H9 (cell line): ENCODE measurements around the gene MRTFB. TPM values are rescaled to one million over a fixed set of nuclear protein-coding genes. Genes with fewer than 3 reads are reported as not detected.

Experiments
- DNase-seq: peaks from one replicate; pipeline ENCODE4 v3.0.0-alpha.2; 2017
- H2AFZ ChIP-seq: one replicate; pipeline ENCODE4 v1.6.1; 2013; ENCODE audit warnings: mild to moderate bottlenecking, low read length, control low read depth, moderate library complexity
- H2AK5ac ChIP-seq: 2 replicates; pipeline ENCODE4 v1.6.1; 2013; ENCODE audit warnings: low read length, control low read depth, mixed read lengths; ENCODE audit not compliant: insufficient read length
- H2BK120ac ChIP-seq: one replicate; pipeline ENCODE4 v1.6.1; 2013; ENCODE audit warnings: low read depth, mild to moderate bottlenecking, low read length, control low read depth, inconsistent platforms; ENCODE audit not compliant: poor library complexity, severe bottlenecking
- H2BK12ac ChIP-seq: 2 replicates; pipeline ENCODE4 v1.6.1; 2013; ENCODE audit warnings: low read length, control low read depth, mixed read lengths, low read depth; ENCODE audit not compliant: insufficient read length
- H2BK15ac ChIP-seq: 2 replicates; pipeline ENCODE4 v1.6.1; 2013; ENCODE audit warnings: low read depth, low read length, control low read depth
- H2BK20ac ChIP-seq: one replicate; pipeline ENCODE4 v1.6.1; 2013; ENCODE audit warnings: low read depth, mild to moderate bottlenecking, low read length, control low read depth, inconsistent platforms; ENCODE audit not compliant: poor library complexity, severe bottlenecking
- H2BK5ac ChIP-seq: 2 replicates; pipeline ENCODE4 v1.6.1; 2013; ENCODE audit warnings: low read length, control low read depth, mixed read lengths; ENCODE audit not compliant: insufficient read length
- H3K14ac ChIP-seq: 2 replicates; pipeline ENCODE4 v1.6.1; 2013; ENCODE audit warnings: low read length, control low read depth; ENCODE audit not compliant: insufficient read depth
- H3K18ac ChIP-seq: 2 replicates; pipeline ENCODE4 v1.6.1; 2013; ENCODE audit warnings: low read depth, mild to moderate bottlenecking, mixed read lengths, low read length, control low read depth; ENCODE audit not compliant: insufficient read length
- H3K23ac ChIP-seq: 2 replicates; pipeline ENCODE4 v1.6.1; 2013; ENCODE audit warnings: low read length, control low read depth, mixed read lengths, low read depth; ENCODE audit not compliant: insufficient read length
- H3K23me2 ChIP-seq: 2 replicates; pipeline ENCODE4 v1.6.1; 2013; ENCODE audit warnings: low read depth, mild to moderate bottlenecking, mixed read lengths, low read length, control low read depth; ENCODE audit not compliant: insufficient read length, poor library complexity, severe bottlenecking
- H3K27ac ChIP-seq: 2 replicates; pipeline ENCODE4 v1.5.1; 2013; ENCODE audit warnings: low read length, control low read depth, mixed read lengths, low read depth; ENCODE audit not compliant: insufficient read length
- H3K27me3 ChIP-seq: 2 replicates; pipeline ENCODE4 v1.6.1; 2013; ENCODE audit warnings: low read length, control low read depth, inconsistent platforms; ENCODE audit not compliant: insufficient read depth
- H3K4ac ChIP-seq: 2 replicates; pipeline ENCODE4 v1.6.1; 2013; ENCODE audit warnings: low read depth, mild to moderate bottlenecking, control low read depth, inconsistent platforms, low read length, moderate library complexity
- H3K4me1 ChIP-seq: 2 replicates; pipeline ENCODE4 v1.6.1; 2013; ENCODE audit warnings: low read length, control low read depth, inconsistent platforms; ENCODE audit not compliant: insufficient read depth
- H3K4me2 ChIP-seq: 2 replicates; pipeline ENCODE4 v1.6.1; 2013; ENCODE audit warnings: low read length, control low read depth, mixed read lengths; ENCODE audit not compliant: insufficient read length, insufficient read depth
- H3K56ac ChIP-seq: 2 replicates; pipeline ENCODE4 v1.6.1; 2013; ENCODE audit warnings: low read depth, mild to moderate bottlenecking, mixed read lengths, low read length, control low read depth; ENCODE audit not compliant: insufficient read length
- H3K79me1 ChIP-seq: 2 replicates; pipeline ENCODE4 v1.6.1; 2013; ENCODE audit warnings: low read depth, mild to moderate bottlenecking, moderate library complexity, low read length, control low read depth, inconsistent platforms; ENCODE audit not compliant: insufficient read depth, poor library complexity, severe bottlenecking
- H3K79me2 ChIP-seq: 2 replicates; pipeline ENCODE4 v1.6.1; 2013; ENCODE audit warnings: low read length, control low read depth, inconsistent platforms; ENCODE audit not compliant: insufficient read depth
- H3K9ac ChIP-seq: 2 replicates; pipeline ENCODE4 v1.6.1; 2013; ENCODE audit warnings: low read length, control low read depth, mixed read lengths; ENCODE audit not compliant: insufficient read length; ENCODE audit errors: extremely low read depth
- H3K9me3 ChIP-seq: one replicate; pipeline ENCODE4 v1.6.1; 2013; ENCODE audit warnings: low read depth, low read length, inconsistent platforms; ENCODE audit not compliant: control insufficient read depth
- H3T11ph ChIP-seq: one replicate; pipeline ENCODE4 v1.6.1; 2013; ENCODE audit warnings: mild to moderate bottlenecking, low read length, control low read depth, inconsistent platforms
- H4K20me1 ChIP-seq: one replicate; pipeline ENCODE4 v1.6.1; 2013; ENCODE audit not compliant: control insufficient read depth, insufficient read length, insufficient read depth
- H4K5ac ChIP-seq: 2 replicates; pipeline ENCODE4 v1.6.1; 2013; ENCODE audit warnings: low read depth, mild to moderate bottlenecking, mixed read lengths, low read length, control low read depth; ENCODE audit not compliant: insufficient read length
- H4K8ac ChIP-seq: replicated peaks from 2 replicates; pipeline ENCODE4 v1.6.1; 2013; ENCODE audit warnings: low read length, control low read depth, mixed read lengths, low read depth; ENCODE audit not compliant: insufficient read length
- H4K91ac ChIP-seq: 2 replicates; pipeline ENCODE4 v1.6.1; 2013; ENCODE audit warnings: low read depth, mild to moderate bottlenecking, moderate library complexity, mixed read lengths, low read length, control low read depth; ENCODE audit not compliant: insufficient read length
- H3K27ac Mint-ChIP-seq, 3 experiments: 2 replicates in 2 of 3; 3 replicates in 1 of 3; pipeline ENCODE4 v1.8.0; 2020 to 2021; ENCODE audit warnings: mixed read lengths in 3 of 3, mild to moderate bottlenecking in 1 of 3, moderate library complexity in 1 of 3
- H3K27me3 Mint-ChIP-seq: 2 replicates; pipeline ENCODE4 v1.8.0; 2021; ENCODE audit warnings: low read depth, mild to moderate bottlenecking, moderate library complexity, mixed read lengths
- H3K36me3 Mint-ChIP-seq, 3 experiments: 2 replicates in 2 of 3; 3 replicates in 1 of 3; pipeline ENCODE4 v1.8.0; 2020 to 2021; ENCODE audit warnings: low read depth in 3 of 3, mixed read lengths in 3 of 3; ENCODE audit not compliant: insufficient read depth in 1 of 3
- H3K4me1 Mint-ChIP-seq, 2 experiments: 2 replicates each; pipeline ENCODE4 v1.8.0; 2020; ENCODE audit warnings: mixed read lengths in 2 of 2
- H3K4me3 Mint-ChIP-seq, 2 experiments: 2 replicates in 1 of 2; 3 replicates in 1 of 2; pipeline ENCODE4 v1.8.0; 2020 to 2021; ENCODE audit warnings: mild to moderate bottlenecking in 2 of 2, mixed read lengths in 2 of 2, moderate library complexity in 1 of 2
- H3K9me3 Mint-ChIP-seq, 2 experiments: 2 replicates in 1 of 2; 3 replicates in 1 of 2; pipeline ENCODE4 v1.8.0; 2020; ENCODE audit warnings: mild to moderate bottlenecking in 2 of 2, mixed read lengths in 2 of 2, moderate library complexity in 1 of 2
- CTCF ChIP-seq: fragments of 200-600 bp; sonication (generic); conservative IDR thresholded peaks from 3 replicates; pipeline ENCODE4 v1.8.0; 2021; ENCODE audit warnings: antibody characterized with exemption, mild to moderate bottlenecking
- WGBS: extraction: QIAGEN DNeasy Blood & Tissue Kit; methylation state at CpG from one replicate; pipeline ENCODE4 v1.1.7; 2013; ENCODE audit warnings: missing lambda C conversion rate, low lambda C conversion rate, mixed read lengths; ENCODE audit not compliant: insufficient read length; ENCODE audit errors: extremely low coverage; 5-methylcytosine and 5-hydroxymethylcytosine counted together
- total RNA-seq: library from RNA; stranded (reverse); gene quantifications from 2 replicates; pipeline ENCODE4 v1.2.1, GENCODE V29; 2021

MRTFB gene
- total RNA-seq, 1 experiment from 2014 or later: 29.9 TPM

GRCh38 chr16:14309906-14310305, 238.8 kb downstream of the MRTFB start:
- Histone ChIP-seq H4K8ac (no peak overlapping the region), H2BK5ac (no peak overlapping the region), H3K9me3 (no peaks in the 10 kb centered on the region), H2BK15ac (no peak overlapping the region), H3K27me3 (no peaks in the 10 kb centered on the region), H2AK5ac (no peak overlapping the region), H2BK20ac (no peak overlapping the region), H2AFZ (no peak overlapping the region), H3K79me2 (peaks cover 4% of the 10 kb centered on the region; the same call in 1 of the 2 replicates), H3K23me2 (no peaks in the 10 kb centered on the region), H2BK12ac (no peak overlapping the region), H4K91ac (no peak overlapping the region), H3T11ph (no peak overlapping the region), H3K18ac (no peak overlapping the region), H3K9ac (no peak overlapping the region), H3K27ac (no peak overlapping the region), H3K4me2 (no peak overlapping the region), H4K5ac (no peak overlapping the region), H3K4ac (no peak overlapping the region), H3K79me1 (no peaks in the 10 kb centered on the region), H3K23ac (no peak overlapping the region), H3K14ac (no peak overlapping the region), H3K4me1 (peaks cover 4% of the 10 kb centered on the region; the same call in 1 of the 2 replicates), H4K20me1 (no peaks in the 10 kb centered on the region), H3K56ac (no peak overlapping the region), H2BK120ac (no peak overlapping the region)
- Mint-ChIP-seq H3K4me3 (peak overlapping the region in 1 of 2 experiments; percentile 24; a peak in 1 of 5 replicates), H3K27me3 (peaks cover 4% of the 10 kb centered on the region), H3K4me1 (peaks cover 56 to 65% of the 10 kb centered on the region in 2 experiments), H3K36me3 (peaks cover 0 to 5% (median 3%) of the 10 kb centered on the region in 3 experiments; a peak in 4 of 7 replicates), H3K27ac (peak overlapping the region; percentile 15 to 96 (median 83); a peak in 2 of 7 replicates), H3K9me3 (no peaks in the 10 kb centered on the region; a peak in 1 of 5 replicates)
- no peak for DNase-seq
- TF ChIP-seq CTCF: no peak
- WGBS: no CpG with 5 or more reads among the region's 10 CpGs
